A549 (cell line): ENCODE results near the gene ZNF132.

ENCODE experiments used
- ELK1 ChIP-seq: fragments of 150-350 bp; IDR thresholded peaks from 2 replicates; pipeline ENCODE4 v1.6.1; 2014; ENCODE audit warnings: low read depth, mild to moderate bottlenecking, low read length
- ESRRA ChIP-seq: fragments of 150-350 bp; IDR thresholded peaks from 2 replicates; pipeline ENCODE4 v1.6.1; 2014; ENCODE audit warnings: mild to moderate bottlenecking, low read length, borderline replicate concordance
- JUN ChIP-seq, 2 experiments: fragments of >200 bp; sonication (Bioruptor Twin); formaldehyde crosslinking; IDR thresholded peaks; 2 replicates in 1 of 2; 3 replicates in 1 of 2; pipeline ENCODE4 v1.6.1; 2016 to 2017
- MYC ChIP-seq: IDR thresholded peaks from 2 replicates; pipeline ENCODE4 v1.6.1; 2012; ENCODE audit warnings: mild to moderate bottlenecking, inconsistent platforms, low read length, improper control_type of control experiment, borderline replicate concordance
- RAD21 ChIP-seq, 2 experiments: fragments of >200 bp in 1 of 2; sonication (Bioruptor Twin) in 1 of 2; formaldehyde crosslinking in 1 of 2; IDR thresholded peaks in 1 of 2; conservative IDR thresholded peaks in 1 of 2; 2 replicates in 1 of 2; 3 replicates in 1 of 2; pipeline ENCODE4 v1.6.1; 2012 to 2018; ENCODE audit warnings: inconsistent platforms in 1 of 2
- RCOR1 ChIP-seq: fragments of 150-350 bp; IDR thresholded peaks from 2 replicates; pipeline ENCODE4 v1.6.1; 2014; ENCODE audit warnings: antibody characterized with exemption, low read length, low read depth
- REST ChIP-seq: fragments of 200-600 bp; sonication (generic); IDR thresholded peaks from 2 replicates; pipeline ENCODE4 v1.6.1; 2016; ENCODE audit warnings: antibody characterized with exemption, mild to moderate bottlenecking, moderate library complexity
- SMC3 ChIP-seq: fragments of >200 bp; sonication (Bioruptor Twin); formaldehyde crosslinking; IDR thresholded peaks from 3 replicates; pipeline ENCODE4 v1.6.1; 2018; ENCODE audit warnings: inconsistent platforms
- ZFP36 ChIP-seq: fragments of 450-650 bp; IDR thresholded peaks from 2 replicates; pipeline ENCODE4 v1.6.1; 2014; ENCODE audit warnings: borderline replicate concordance; ENCODE audit not compliant: partially characterized antibody
- TF ChIP-seq, protein P1 (sequence below): fragments of >200 bp; sonication (Bioruptor Twin); formaldehyde crosslinking; IDR thresholded peaks from 3 replicates; pipeline ENCODE4 v1.5.1; 2016
- TF ChIP-seq, protein P2 (sequence below): fragments of 450-650 bp; IDR thresholded peaks from 2 replicates; pipeline ENCODE4 v1.6.1; 2014; ENCODE audit warnings: antibody characterized with exemption

GRCh38 chr19:58468216-58468839, 28.4 kb upstream of the ZNF132 start:
- no peak for TF ChIP-seq SMC3
- no peak for TF ChIP-seq ZFP36
- no peak for TF ChIP-seq REST
- TF ChIP-seq JUN (IDR thresholded peaks at IDR 0.05), result no peak
- TF ChIP-seq, protein P1, sequence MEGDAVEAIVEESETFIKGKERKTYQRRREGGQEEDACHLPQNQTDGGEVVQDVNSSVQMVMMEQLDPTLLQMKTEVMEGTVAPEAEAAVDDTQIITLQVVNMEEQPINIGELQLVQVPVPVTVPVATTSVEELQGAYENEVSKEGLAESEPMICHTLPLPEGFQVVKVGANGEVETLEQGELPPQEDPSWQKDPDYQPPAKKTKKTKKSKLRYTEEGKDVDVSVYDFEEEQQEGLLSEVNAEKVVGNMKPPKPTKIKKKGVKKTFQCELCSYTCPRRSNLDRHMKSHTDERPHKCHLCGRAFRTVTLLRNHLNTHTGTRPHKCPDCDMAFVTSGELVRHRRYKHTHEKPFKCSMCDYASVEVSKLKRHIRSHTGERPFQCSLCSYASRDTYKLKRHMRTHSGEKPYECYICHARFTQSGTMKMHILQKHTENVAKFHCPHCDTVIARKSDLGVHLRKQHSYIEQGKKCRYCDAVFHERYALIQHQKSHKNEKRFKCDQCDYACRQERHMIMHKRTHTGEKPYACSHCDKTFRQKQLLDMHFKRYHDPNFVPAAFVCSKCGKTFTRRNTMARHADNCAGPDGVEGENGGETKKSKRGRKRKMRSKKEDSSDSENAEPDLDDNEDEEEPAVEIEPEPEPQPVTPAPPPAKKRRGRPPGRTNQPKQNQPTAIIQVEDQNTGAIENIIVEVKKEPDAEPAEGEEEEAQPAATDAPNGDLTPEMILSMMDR, result no peak
- no peak for TF ChIP-seq RAD21 (conservative IDR thresholded peaks at IDR 0.05 in 1 of 2, IDR thresholded peaks at IDR 0.05 in 1 of 2)
- TF ChIP-seq RCOR1, result no peak
- TF ChIP-seq ELK1, result no peak
- no peak for TF ChIP-seq ESRRA
- TF ChIP-seq MYC, result no peak
- TF ChIP-seq, protein P2, sequence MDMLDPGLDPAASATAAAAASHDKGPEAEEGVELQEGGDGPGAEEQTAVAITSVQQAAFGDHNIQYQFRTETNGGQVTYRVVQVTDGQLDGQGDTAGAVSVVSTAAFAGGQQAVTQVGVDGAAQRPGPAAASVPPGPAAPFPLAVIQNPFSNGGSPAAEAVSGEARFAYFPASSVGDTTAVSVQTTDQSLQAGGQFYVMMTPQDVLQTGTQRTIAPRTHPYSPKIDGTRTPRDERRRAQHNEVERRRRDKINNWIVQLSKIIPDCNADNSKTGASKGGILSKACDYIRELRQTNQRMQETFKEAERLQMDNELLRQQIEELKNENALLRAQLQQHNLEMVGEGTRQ, result no peak
